NCI-H446 (cell line): ENCODE data around the gene ASTN2.

Experiments
- DNase-seq, 2 experiments: peaks; one replicate each; lab custom pipeline; 2025; lab: John Stamatoyannopoulos, UW

Gene ASTN2

GRCh38 chr9:116483622-116484491 is 931.0 kb downstream of the ASTN2 start:
- DNase-seq: no peak

- DNase-seq: peak; percentile 25 to 74
Measured at GRCh38 chr9:116482740-116483139, 932.1 kb downstream of the ASTN2 start.

GRCh38 chr9:116480700-116481099 is 934.2 kb downstream of the ASTN2 start:
- DNase-seq: no peak

GRCh38 chr9:116479967-116480366 is 934.9 kb downstream of the ASTN2 start:
- no peak for DNase-seq

- no peak for DNase-seq
Measured at GRCh38 chr9:116479056-116479544, 935.8 kb downstream of the ASTN2 start.

- DNase-seq: no peak
Measured at GRCh38 chr9:116477584-116478141, 937.2 kb downstream of the ASTN2 start.

GRCh38 chr9:116476935-116477381 is 937.9 kb downstream of the ASTN2 start:
- no peak for DNase-seq

GRCh38 chr9:116476002-116476401 is 938.9 kb downstream of the ASTN2 start:
- DNase-seq: no peak

GRCh38 chr9:116475201-116475600 is 939.7 kb downstream of the ASTN2 start:
- no peak for DNase-seq

- no peak for DNase-seq
Measured at GRCh38 chr9:116471944-116472506, 942.8 kb downstream of the ASTN2 start.

GRCh38 chr9:116471093-116471906 is 943.6 kb downstream of the ASTN2 start:
- DNase-seq: no peak

- no peak for DNase-seq
Measured at GRCh38 chr9:116468793-116469527, 945.9 kb downstream of the ASTN2 start.

- no peak for DNase-seq
Measured at GRCh38 chr9:116468369-116468768, 946.5 kb downstream of the ASTN2 start.

GRCh38 chr9:116467740-116468351 is 947.0 kb downstream of the ASTN2 start:
- no peak for DNase-seq

GRCh38 chr9:116466271-116467235 is 948.3 kb downstream of the ASTN2 start:
- DNase-seq: no peak

GRCh38 chr9:116465576-116466270 is 949.1 kb downstream of the ASTN2 start:
- no peak for DNase-seq

- DNase-seq: no peak
Measured at GRCh38 chr9:116464987-116465571, 949.8 kb downstream of the ASTN2 start.

- DNase-seq: no peak
Measured at GRCh38 chr9:116464423-116464822, 950.4 kb downstream of the ASTN2 start.

GRCh38 chr9:116461632-116462031 is 953.2 kb downstream of the ASTN2 start:
- DNase-seq: no peak
